GM08714 (cell line): ENCODE measurements around the gene TSNAXIP1.
"Not testable (repeated sequence)": the region's sequence is repeated elsewhere in the genome, so short reads cannot be mapped to it uniquely, and the experiment has no call there.

ENCODE experiments used
- H3K4me3 ChIP-seq: fragments of 200-500 bp; sonication (Bioruptor generic); 2 replicates; pipeline ENCODE4 v1.5.1; 2014; ENCODE audit warnings: mild to moderate bottlenecking, low read length, inconsistent platforms
- ZNF274 ChIP-seq: IDR thresholded peaks from 2 replicates; pipeline ENCODE4 v1.6.1; 2012; ENCODE audit warnings: mild to moderate bottlenecking, low read depth, low read length

TSNAXIP1 gene

GRCh38 chr16:67855789-67856188 is 49.1 kb downstream of the TSNAXIP1 start:
- no peak for TF ChIP-seq ZNF274
- no peak overlapping the region for H3K4me3 ChIP-seq

GRCh38 chr16:67856927-67857546 is 50.3 kb downstream of the TSNAXIP1 start:
- H3K4me3 ChIP-seq, result no peak overlapping the region
- TF ChIP-seq ZNF274, result no peak

GRCh38 chr16:67857547-67858233 is 51.0 kb downstream of the TSNAXIP1 start:
- TF ChIP-seq ZNF274, result no peak
- H3K4me3 ChIP-seq, result no peak overlapping the region

GRCh38 chr16:67858500-67858899 is 51.8 kb downstream of the TSNAXIP1 start:
- TF ChIP-seq ZNF274, result no peak
- H3K4me3 ChIP-seq, result no peak overlapping the region

GRCh38 chr16:67860589-67861398 is 54.1 kb downstream of the TSNAXIP1 start:
- H3K4me3 ChIP-seq, result no peak overlapping the region
- TF ChIP-seq ZNF274, result no peak

- TF ChIP-seq ZNF274, result no peak
- H3K4me3 ChIP-seq, result no peak overlapping the region
Observed at GRCh38 chr16:67861877-67862276, 55.2 kb downstream of the TSNAXIP1 start.

- no peak overlapping the region for H3K4me3 ChIP-seq
- no peak for TF ChIP-seq ZNF274
Observed at GRCh38 chr16:67862623-67863583, 56.2 kb downstream of the TSNAXIP1 start.

- H3K4me3 ChIP-seq, result not testable (repeated sequence)
Observed at GRCh38 chr16:67864044-67864443, 57.4 kb downstream of the TSNAXIP1 start.

- no peak for TF ChIP-seq ZNF274
- H3K4me3 ChIP-seq, result no peak overlapping the region
Observed at GRCh38 chr16:67864594-67864993, 57.9 kb downstream of the TSNAXIP1 start.

- no peak overlapping the region for H3K4me3 ChIP-seq
- no peak for TF ChIP-seq ZNF274
Observed at GRCh38 chr16:67865318-67865717, 58.6 kb downstream of the TSNAXIP1 start.

- no peak for TF ChIP-seq ZNF274
- H3K4me3 ChIP-seq, result no peak overlapping the region
Observed at GRCh38 chr16:67868290-67868689, 61.6 kb downstream of the TSNAXIP1 start.

GRCh38 chr16:67869653-67870052 is 63.0 kb downstream of the TSNAXIP1 start:
- TF ChIP-seq ZNF274, result no peak
- H3K4me3 ChIP-seq, result no peak overlapping the region

- H3K4me3 ChIP-seq, result no peak overlapping the region
- no peak for TF ChIP-seq ZNF274
Observed at GRCh38 chr16:67871256-67871655, 64.6 kb downstream of the TSNAXIP1 start.

GRCh38 chr16:67872131-67872630 is 65.5 kb downstream of the TSNAXIP1 start:
- TF ChIP-seq ZNF274, result no peak
- H3K4me3 ChIP-seq, result no peak overlapping the region; the same call in 1 of the 2 replicates
